ENCODE data around the gene OR6C1. TPM values are rescaled to one million over a fixed set of nuclear protein-coding genes. Genes with fewer than 3 reads are reported as not detected.
"Not testable (repeated sequence)": the region's sequence is repeated elsewhere in the genome, so short reads cannot be mapped to it uniquely, and the experiment has no call there.

The OR6C1 gene
- total RNA-seq, 1 experiment from 2014 or later = not detected

- TF ChIP-seq EZH2phosphoT487 (IDR thresholded peaks at IDR 0.05; ENCODE audit: borderline replicate concordance, low read length) (no peak), CTCF (conservative IDR thresholded peaks at IDR 0.05; ENCODE audit: low read depth, low read length) (no peak), EZH2 (IDR thresholded peaks at IDR 0.05; ENCODE audit: low read length, unreplicated experiment) (no peak)
- no peak for DNase-seq
- Histone ChIP-seq H3K27ac (ENCODE audit: low read length) (no peak within 1 kb of the TSS), H2AFZ (ENCODE audit: low read length) (no peak within 1 kb of the TSS), H3K4me3 (ENCODE audit: low read length) (no peak within 1 kb of the TSS), H3K9me3 (ENCODE audit: low read length) (no peaks in the 10 kb centered on the region), H3K79me2 (ENCODE audit: low read length) (no peaks in the 10 kb centered on the region), H3K9ac (ENCODE audit: low read length) (no peak within 1 kb of the TSS), H3K36me3 (ENCODE audit: low read depth, low read length) (no peaks in the 10 kb centered on the region), H3K4me1 (ENCODE audit: insufficient read depth, low read length) (no peaks in the 10 kb centered on the region), H3K27me3 (ENCODE audit: low read length) (peaks cover 38% of the 10 kb centered on the region), H3K4me2 (ENCODE audit: low read length) (no peak within 1 kb of the TSS), H4K20me1 (ENCODE audit: low read length) (no peaks in the 10 kb centered on the region), H3K9me2 (replicated peaks; ENCODE audit: low read length) (no peaks in the 10 kb centered on the region), H3F3A (ENCODE audit: low read length, unreplicated experiment) (no peaks in the 10 kb centered on the region)
- ChIA-PET CTCF (no interaction called here), POLR2A (ENCODE audit: unreplicated experiment) (no interaction called here)
- ATAC-seq = no peak
- no TSS peak for BruUV-seq (replicated peaks)
- intact Hi-C loops (cut with micrococcal nuclease) = no loop called here
Observed at GRCh38 chr12:55296469-55296868, 17.7 kb upstream of the OR6C1 start, which contains the start of gene OR6C6. Gene OR6C6, minus strand, starts transcription at chr12:55296569. Its CDS starts 1,337 bp downstream, at chr12:55295232.

DNA sequence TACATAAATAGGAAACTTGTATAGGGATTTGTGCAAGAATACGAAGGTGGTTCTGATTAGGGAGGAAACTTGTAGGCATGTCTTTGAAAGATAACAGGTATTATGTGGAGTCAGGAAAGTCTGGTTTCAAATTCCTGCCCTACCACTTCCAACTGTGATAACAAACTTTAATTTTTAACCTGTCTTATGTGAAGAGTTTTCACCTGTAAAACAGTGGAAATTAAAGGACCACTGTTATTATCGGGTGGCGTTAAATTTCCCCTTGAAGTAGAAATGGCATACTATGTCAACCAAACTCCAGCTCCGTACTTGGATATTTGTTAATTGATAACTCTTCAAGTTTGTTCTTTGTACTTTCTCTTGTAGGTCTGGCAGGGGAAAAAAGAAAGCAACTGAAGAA lies 6.1 kb downstream of the OR6C1 start:
- no peak overlapping the region for H3K4me2 ChIP-seq (ENCODE audit: low read length)
- TF ChIP-seq EZH2 (IDR thresholded peaks at IDR 0.05; ENCODE audit: low read length, unreplicated experiment) = no peak
- no peak for TF ChIP-seq EZH2phosphoT487 (IDR thresholded peaks at IDR 0.05; ENCODE audit: borderline replicate concordance, low read length)
- TF ChIP-seq CTCF (conservative IDR thresholded peaks at IDR 0.05; ENCODE audit: low read depth, low read length) = no peak
- H4K20me1 ChIP-seq (ENCODE audit: low read length) = no peaks in the 10 kb centered on the region
- no peaks in the 10 kb centered on the region for H3K9me2 ChIP-seq (replicated peaks; ENCODE audit: low read length)
- ATAC-seq (no peak), DNase-seq (no peak)
- ChIA-PET CTCF (no interaction called here), POLR2A (ENCODE audit: unreplicated experiment) (no interaction called here)
- no peak overlapping the region for H3K27ac ChIP-seq (ENCODE audit: low read length)
- H3K4me3 ChIP-seq (ENCODE audit: low read length) = no peak overlapping the region
- no peaks in the 10 kb centered on the region for H3K4me1 ChIP-seq (ENCODE audit: insufficient read depth, low read length)
- H3K9ac ChIP-seq (ENCODE audit: low read length) = no peak overlapping the region
- no peaks in the 10 kb centered on the region for H3F3A ChIP-seq (ENCODE audit: low read length, unreplicated experiment)
- BruUV-seq (replicated peaks) = no TSS peak
- no peaks in the 10 kb centered on the region for H3K9me3 ChIP-seq (ENCODE audit: low read length)
- intact Hi-C loops (cut with micrococcal nuclease) = no loop called here
- no peaks in the 10 kb centered on the region; the same call in 1 of the 2 replicates for H3K27me3 ChIP-seq (ENCODE audit: low read length)
- H3K79me2 ChIP-seq (ENCODE audit: low read length) = no peaks in the 10 kb centered on the region
- H2AFZ ChIP-seq (ENCODE audit: low read length) = no peak overlapping the region
- H3K36me3 ChIP-seq (ENCODE audit: low read depth, low read length) = no peaks in the 10 kb centered on the region

DNA sequence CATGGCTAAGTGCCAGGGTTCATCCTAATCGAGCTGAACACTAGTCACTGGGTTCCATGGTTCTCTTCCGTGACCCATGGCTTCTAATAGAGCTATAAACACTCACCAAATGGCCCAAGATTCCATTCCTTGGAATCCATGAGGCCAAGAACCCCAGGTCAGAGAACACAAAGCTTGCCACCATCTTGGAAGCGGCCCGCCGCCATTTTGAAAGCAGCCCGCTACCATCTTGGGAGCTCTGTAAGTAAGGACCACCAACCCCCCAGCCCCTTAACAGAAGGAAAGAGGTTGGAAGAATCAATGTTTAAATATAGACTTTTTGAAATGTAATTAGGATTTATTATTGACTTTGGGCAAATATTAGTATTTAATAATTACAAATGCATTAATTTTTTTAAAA lies 11.7 kb downstream of the OR6C1 start:
- ATAC-seq; H3K27ac ChIP-seq (ENCODE audit: low read length); H3F3A ChIP-seq (ENCODE audit: low read length, unreplicated experiment); H3K4me1 ChIP-seq (ENCODE audit: insufficient read depth, low read length); H3K36me3 ChIP-seq (ENCODE audit: low read depth, low read length); H3K9me3 ChIP-seq (ENCODE audit: low read length); H3K9ac ChIP-seq (ENCODE audit: low read length); H3K9me2 ChIP-seq (replicated peaks; ENCODE audit: low read length); H2AFZ ChIP-seq (ENCODE audit: low read length); intact Hi-C loops (cut with micrococcal nuclease); POLR2A ChIA-PET (ENCODE audit: unreplicated experiment); BruUV-seq (replicated peaks); DNase-seq; H3K79me2 ChIP-seq (ENCODE audit: low read length); CTCF ChIA-PET; H3K4me3 ChIP-seq (ENCODE audit: low read length); H4K20me1 ChIP-seq (ENCODE audit: low read length); H3K4me2 ChIP-seq (ENCODE audit: low read length): not testable (repeated sequence)
- H3K27me3 ChIP-seq (ENCODE audit: low read length) = peaks cover 27% of the 10 kb centered on the region

Measured in PC-3 (cell line).